Esophagus squamous epithelium (tissue), 5 donors: ENCODE measurements around the gene CD86. TPM values are rescaled to one million over a fixed set of nuclear protein-coding genes. Genes with fewer than 3 reads are reported as not detected.

Experiments
- DNase-seq: peaks from one replicate; lab custom pipeline; 2025; lab: John Stamatoyannopoulos, UW
- H3K27ac ChIP-seq, 4 donors: fragments of 200-600 bp; sonication (generic); one replicate each; pipeline ENCODE4 v1.5.1; 2016 to 2019; ENCODE audit warnings: mild to moderate bottlenecking in 1 of 4
- H3K27me3 ChIP-seq, 4 donors: fragments of 200-600 bp; sonication (generic); 1 replicate in 3 of 4; 2 replicates in 1 of 4; pipeline versions ENCODE4 v1.5.1 to v1.6.0; 2017 to 2021; ENCODE audit warnings: antibody characterized with exemption in 1 of 4
- H3K36me3 ChIP-seq, 3 donors: fragments of 200-600 bp; sonication (generic); one replicate each; pipeline ENCODE4 v1.5.1; 2016 to 2019
- H3K4me1 ChIP-seq, 3 donors: fragments of 200-600 bp; sonication (generic); one replicate each; pipeline ENCODE4 v1.5.1; 2017 to 2019
- H3K4me3 ChIP-seq, 4 donors: fragments of 200-600 bp; sonication (generic); 1 replicate in 3 of 4; 2 replicates in 1 of 4; pipeline ENCODE4 v1.5.1; 2016 to 2019; ENCODE audit warnings: mild to moderate bottlenecking in 2 of 4, moderate library complexity in 1 of 4
- H3K9me3 ChIP-seq, 3 donors: fragments of 200-600 bp; sonication (generic); one replicate each; pipeline ENCODE4 v1.5.1; 2016 to 2019
- CTCF ChIP-seq, 6 experiments: fragments of 450-650 bp in 4 of 6; fragments of 200-600 bp in 2 of 6; sonication (generic) in 2 of 6; IDR thresholded peaks; one replicate each; pipeline ENCODE4 v1.5.1; 2016 to 2019; ENCODE audit warnings: antibody characterized with exemption in 6 of 6, mild to moderate bottlenecking in 4 of 6, moderate library complexity in 4 of 6
- POLR2A ChIP-seq, 4 donors: fragments of 450-650 bp; IDR thresholded peaks; one replicate each; pipeline ENCODE4 v1.6.1; 2017; ENCODE audit warnings: antibody characterized with exemption in 4 of 4, mild to moderate bottlenecking in 4 of 4, moderate library complexity in 3 of 4
- WGBS, 2 donors: methylation state at CpG; one replicate each; pipeline ENCODE4 v1.1.5; 2018; 5-methylcytosine and 5-hydroxymethylcytosine counted together
- intact Hi-C: fragments of 100-400 bp; cut with DNase I; formaldehyde crosslinking; loops from one replicate; pipeline ENCODE4 v1.15.0; 2022
- total RNA-seq, 4 donors: library from RNA; depleted of rRNA; stranded (reverse); fragments of >200 nt; gene quantifications; one replicate each; pipeline ENCODE4 v1.1.0, GENCODE V29; 2016
- donor health status: DM: yes; HTN: yes; CAD: no.

CD86 gene
- total RNA-seq, 4 donors from 2014 or later = 0.42 to 11.1 (median 3.3) TPM

- intact Hi-C loops = loop anchor here (10.0 kb wide), 1 partner anchor 214 kb away; no protein-coding TSS in a partner anchor
- Histone ChIP-seq H3K27me3 (no peaks in the 10 kb centered on the region), H3K9me3 (no peaks in the 10 kb centered on the region), H3K27ac (no peak overlapping the region), H3K4me1 (no peaks in the 10 kb centered on the region), H3K4me3 (no peak overlapping the region), H3K36me3 (no peaks in the 10 kb centered on the region)
- TF ChIP-seq CTCF (IDR thresholded peaks at IDR 0.05) (no peak), POLR2A (IDR thresholded peaks at IDR 0.05) (no peak)
- no peak for DNase-seq
- 83 to 96% methylated on average over 2 of the region's 2 CpGs for WGBS, 2 donors
Measured at GRCh38 chr3:122098611-122099010, 43.4 kb downstream of the CD86 start.

- intact Hi-C loops = loop anchor here (10.0 kb wide), 1 partner anchor 214 kb away; no protein-coding TSS in a partner anchor
- 44 to 65% methylated on average over 2 of the region's 2 CpGs for WGBS, 2 donors
Measured at GRCh38 chr3:122099255-122099654, 44.1 kb downstream of the CD86 start.

GRCh38 chr3:122100083-122100482 is 44.9 kb downstream of the CD86 start:
- H3K27ac ChIP-seq = no peak overlapping the region
- no peak for TF ChIP-seq CTCF (IDR thresholded peaks at IDR 0.05)
- TF ChIP-seq POLR2A (IDR thresholded peaks at IDR 0.05) = no peak
- no peaks in the 10 kb centered on the region for H3K27me3 ChIP-seq
- H3K9me3 ChIP-seq = no peaks in the 10 kb centered on the region
- intact Hi-C loops = no loop called here
- no peaks in the 10 kb centered on the region for H3K36me3 ChIP-seq
- no peak overlapping the region for H3K4me3 ChIP-seq
- WGBS, 2 donors = 41 to 63% methylated on average over 1 of the region's 1 CpG
- no peak for DNase-seq
- H3K4me1 ChIP-seq = no peaks in the 10 kb centered on the region

More at GRCh38 chr3:122099255-122099654, 44.1 kb downstream of the CD86 start:
- Histone ChIP-seq H3K4me3 (no peak overlapping the region), H3K4me1 (no peaks in the 10 kb centered on the region), H3K9me3 (no peaks in the 10 kb centered on the region), H3K27ac (no peak overlapping the region), H3K36me3 (no peaks in the 10 kb centered on the region), H3K27me3 (no peaks in the 10 kb centered on the region)
- DNase-seq = no peak
- TF ChIP-seq CTCF (IDR thresholded peaks at IDR 0.05) = no peak
- no peak for TF ChIP-seq POLR2A (IDR thresholded peaks at IDR 0.05)

- no peak for TF ChIP-seq CTCF (IDR thresholded peaks at IDR 0.05)
- TF ChIP-seq POLR2A (IDR thresholded peaks at IDR 0.05) = no peak
- WGBS, 2 donors = 44 to 52% methylated on average over 8 of the region's 8 CpGs
- no peaks in the 10 kb centered on the region for H3K9me3 ChIP-seq
- no peak overlapping the region for H3K4me3 ChIP-seq
- no peaks in the 10 kb centered on the region for H3K36me3 ChIP-seq
- H3K4me1 ChIP-seq = no peaks in the 10 kb centered on the region
- H3K27me3 ChIP-seq = no peaks in the 10 kb centered on the region
- no peak overlapping the region for H3K27ac ChIP-seq
- no peak for DNase-seq
- intact Hi-C loops = no loop called here
Measured at GRCh38 chr3:122100591-122101463, 45.7 kb downstream of the CD86 start.

GRCh38 chr3:122101646-122102045 is 46.5 kb downstream of the CD86 start:
- Histone ChIP-seq H3K27me3 (no peaks in the 10 kb centered on the region), H3K36me3 (no peaks in the 10 kb centered on the region), H3K27ac (no peak overlapping the region), H3K4me3 (no peak overlapping the region), H3K9me3 (no peaks in the 10 kb centered on the region), H3K4me1 (no peaks in the 10 kb centered on the region)
- DNase-seq = no peak
- WGBS, 2 donors = 11 to 12% methylated on average over 3 of the region's 3 CpGs
- TF ChIP-seq CTCF (IDR thresholded peaks at IDR 0.05) = peak in 5 of 6 experiments; percentile 48 to 80 (median 60)
- TF ChIP-seq POLR2A (IDR thresholded peaks at IDR 0.05) = no peak
- intact Hi-C loops = no loop called here
